Keratinocyte (primary cell): ENCODE data around the gene TGFB1I1. TPM values are rescaled to one million over a fixed set of nuclear protein-coding genes. Genes with fewer than 3 reads are reported as not detected.

ENCODE experiments used
- DNase-seq: peaks from one replicate; pipeline ENCODE4 v3.0.0-alpha.2; 2011; ENCODE audit warnings: low read depth, missing footprints, low spot score
- FAIRE-seq: peaks from 2 replicates; lab custom pipeline; 2011; peaks lifted over from hg19 to GRCh38; lab: Jason Lieb, UNC
- H2AFZ ChIP-seq: 2 replicates; pipeline ENCODE4 v1.6.0; 2012; ENCODE audit warnings: low read length, control low read depth, inconsistent platforms; ENCODE audit not compliant: control insufficient read depth
- H3K27ac ChIP-seq: 2 replicates; pipeline ENCODE4 v1.5.1; 2011; ENCODE audit warnings: low read length; ENCODE audit not compliant: control insufficient read depth, insufficient read depth
- H3K27me3 ChIP-seq: 3 replicates; pipeline ENCODE4 v1.6.0; 2011; ENCODE audit warnings: low read length; ENCODE audit not compliant: control insufficient read depth, insufficient read depth; ENCODE audit errors: extremely low read depth
- H3K36me3 ChIP-seq, 2 experiments: 2 replicates in 1 of 2; 3 replicates in 1 of 2; pipeline ENCODE4 v1.5.1; 2011; ENCODE audit warnings: low read length in 2 of 2, mild to moderate bottlenecking in 1 of 2; ENCODE audit not compliant: control insufficient read depth in 2 of 2, insufficient read depth in 2 of 2; ENCODE audit errors: extremely low read depth in 1 of 2
- H3K4me1 ChIP-seq: 3 replicates; pipeline ENCODE4 v1.5.1; 2011; ENCODE audit warnings: low read length; ENCODE audit not compliant: control insufficient read depth, insufficient read depth; ENCODE audit errors: extremely low read depth
- H3K4me2 ChIP-seq: 3 replicates; pipeline ENCODE4 v1.6.0; 2011; ENCODE audit warnings: low read depth, low read length; ENCODE audit not compliant: control insufficient read depth, insufficient read depth; ENCODE audit errors: extremely low read depth
- H3K4me3 ChIP-seq, 3 experiments: fragments of 200-600 bp in 1 of 3; sonication (generic) in 1 of 3; 2 replicates in 2 of 3; 3 replicates in 1 of 3; pipeline ENCODE4 v1.5.1; 2011 to 2016; ENCODE audit warnings: low read length in 3 of 3, mild to moderate bottlenecking in 3 of 3, control low read depth in 2 of 3, inconsistent platforms in 1 of 3, low read depth in 1 of 3, mixed read lengths in 1 of 3, mixed run types in 1 of 3, moderate library complexity in 1 of 3; ENCODE audit not compliant: control insufficient read depth in 2 of 3, insufficient read depth in 2 of 3; ENCODE audit errors: extremely low read depth in 1 of 3
- H3K79me2 ChIP-seq: 2 replicates; pipeline ENCODE4 v1.6.0; 2012; ENCODE audit warnings: low read length; ENCODE audit not compliant: control insufficient read depth, insufficient read depth
- H3K9ac ChIP-seq: 3 replicates; pipeline ENCODE4 v1.6.0; 2011; ENCODE audit warnings: low read length; ENCODE audit not compliant: control insufficient read depth, insufficient read depth; ENCODE audit errors: extremely low read depth
- H3K9me1 ChIP-seq: 3 replicates; pipeline ENCODE4 v1.6.0; 2011; ENCODE audit warnings: low read length; ENCODE audit not compliant: control insufficient read depth, insufficient read depth; ENCODE audit errors: extremely low read depth
- H3K9me3 ChIP-seq: 2 replicates; pipeline ENCODE4 v1.5.1; 2012; ENCODE audit warnings: low read depth, low read length; ENCODE audit not compliant: control insufficient read depth
- H4K20me1 ChIP-seq: 3 replicates; pipeline ENCODE4 v1.6.0; 2011; ENCODE audit warnings: low read length; ENCODE audit not compliant: control insufficient read depth, insufficient read depth; ENCODE audit errors: extremely low read depth
- EZH2 ChIP-seq: IDR thresholded peaks from one replicate; pipeline ENCODE4 v1.6.1; 2012; ENCODE audit warnings: inconsistent platforms, mild to moderate bottlenecking, low read length, moderate library complexity
- dilution Hi-C: fragments of 300-500 bp; cut with MboI; formaldehyde crosslinking; loops from one replicate; pipeline ENCODE4 v1.7.0; 2020; ENCODE audit warnings: low sequenced_read_pairs; ENCODE audit not compliant: extremely low pct_ligation_motif_present
- polyA plus RNA-seq, 5 experiments: library from polyadenylated mRNA; depleted of rRNA in 3 of 5; stranded (reverse) in 3 of 5; stranded (forward) in 1 of 5; unstranded in 1 of 5; fragments of >200 nt; gene quantifications; 1 replicate in 1 of 5; 2 replicates in 3 of 5; 3 replicates in 1 of 5; pipeline versions ENCODE4 v1.2.1 to v1.2.3, GENCODE V29; 2011 to 2012; ENCODE audit warnings: missing spikeins in 2 of 5, low read depth in 1 of 5, low replicate concordance in 1 of 5
- TF ChIP-seq, protein P1 (sequence below), 3 experiments: IDR thresholded peaks in 1 of 3; conservative IDR thresholded peaks in 1 of 3; optimal IDR thresholded peaks in 1 of 3; 2 replicates in 2 of 3; 3 replicates in 1 of 3; pipeline versions ENCODE3 to v1.5.1; 2011; ENCODE audit warnings: low read length in 3 of 3, mild to moderate bottlenecking in 3 of 3, moderate library complexity in 2 of 3, control low read depth in 1 of 3, inconsistent platforms in 1 of 3; ENCODE audit not compliant: insufficient read depth in 2 of 3; ENCODE audit errors: extremely low read depth in 1 of 3

TGFB1I1 gene
- polyA plus RNA-seq, 1 donor (not counting 4 experiments of a cell fraction or from before 2014, with no cell fraction given): 3.7 TPM

DNA sequence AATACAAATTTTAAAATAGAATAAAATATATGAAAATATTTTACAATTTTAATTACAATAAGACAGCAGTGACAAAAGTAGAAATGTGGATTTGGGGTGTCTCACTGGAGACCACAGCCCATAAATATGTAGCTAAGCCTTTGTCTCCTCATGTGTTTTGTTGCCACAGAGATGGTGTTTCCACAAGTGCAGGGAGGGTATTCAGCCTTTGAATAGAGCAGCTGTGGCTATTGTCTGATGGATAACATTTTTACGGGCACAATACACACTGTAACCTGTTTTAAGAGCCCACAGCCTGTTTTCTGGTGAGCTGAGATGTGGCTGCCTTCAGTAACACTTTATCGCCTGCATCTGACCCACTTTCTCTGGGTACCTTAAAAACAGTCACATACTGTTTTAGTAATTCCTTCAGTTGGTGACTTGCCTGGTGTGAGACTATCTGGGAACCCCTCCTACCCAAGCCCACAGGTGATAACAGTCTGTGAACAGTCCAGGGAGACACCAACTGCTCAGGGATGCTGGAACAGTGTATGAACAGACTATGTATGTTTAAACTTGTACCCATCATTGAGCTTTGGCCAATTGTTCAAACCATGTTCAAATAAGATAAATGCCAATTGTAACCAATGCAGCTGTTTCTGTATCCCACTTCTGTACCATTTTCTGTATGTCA lies 47.9 kb downstream of the TGFB1I1 start:
- dilution Hi-C loops: no loop called here
- no peak for FAIRE-seq
- Histone ChIP-seq H3K36me3 (no peaks in the 10 kb centered on the region), H3K9ac (no peak overlapping the region), H3K9me1 (no peaks in the 10 kb centered on the region), H3K27me3 (no peaks in the 10 kb centered on the region), H2AFZ (no peak overlapping the region), H3K4me3 (no peak overlapping the region), H3K4me1 (no peaks in the 10 kb centered on the region), H3K9me3 (no peaks in the 10 kb centered on the region), H3K27ac (no peak overlapping the region), H4K20me1 (no peaks in the 10 kb centered on the region), H3K4me2 (no peak overlapping the region), H3K79me2 (no peaks in the 10 kb centered on the region)
- TF ChIP-seq, protein P1, sequence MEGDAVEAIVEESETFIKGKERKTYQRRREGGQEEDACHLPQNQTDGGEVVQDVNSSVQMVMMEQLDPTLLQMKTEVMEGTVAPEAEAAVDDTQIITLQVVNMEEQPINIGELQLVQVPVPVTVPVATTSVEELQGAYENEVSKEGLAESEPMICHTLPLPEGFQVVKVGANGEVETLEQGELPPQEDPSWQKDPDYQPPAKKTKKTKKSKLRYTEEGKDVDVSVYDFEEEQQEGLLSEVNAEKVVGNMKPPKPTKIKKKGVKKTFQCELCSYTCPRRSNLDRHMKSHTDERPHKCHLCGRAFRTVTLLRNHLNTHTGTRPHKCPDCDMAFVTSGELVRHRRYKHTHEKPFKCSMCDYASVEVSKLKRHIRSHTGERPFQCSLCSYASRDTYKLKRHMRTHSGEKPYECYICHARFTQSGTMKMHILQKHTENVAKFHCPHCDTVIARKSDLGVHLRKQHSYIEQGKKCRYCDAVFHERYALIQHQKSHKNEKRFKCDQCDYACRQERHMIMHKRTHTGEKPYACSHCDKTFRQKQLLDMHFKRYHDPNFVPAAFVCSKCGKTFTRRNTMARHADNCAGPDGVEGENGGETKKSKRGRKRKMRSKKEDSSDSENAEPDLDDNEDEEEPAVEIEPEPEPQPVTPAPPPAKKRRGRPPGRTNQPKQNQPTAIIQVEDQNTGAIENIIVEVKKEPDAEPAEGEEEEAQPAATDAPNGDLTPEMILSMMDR (optimal IDR thresholded peaks at IDR 0.05 in 1 of 3, IDR thresholded peaks at IDR 0.05 in 1 of 3, conservative IDR thresholded peaks at IDR 0.05 in 1 of 3; ENCODE audit: extremely low read depth in 1 of 3, insufficient read depth in 2 of 3, low read length in 3 of 3): no peak
- no peak for TF ChIP-seq EZH2
- DNase-seq: no peak

- DNase-seq (no peak), FAIRE-seq (no peak)
- no peak overlapping the region for H3K9ac ChIP-seq
- H3K4me2 ChIP-seq: no peak overlapping the region
- TF ChIP-seq EZH2: no peak
- TF ChIP-seq, protein P1 (optimal IDR thresholded peaks at IDR 0.05 in 1 of 3, IDR thresholded peaks at IDR 0.05 in 1 of 3, conservative IDR thresholded peaks at IDR 0.05 in 1 of 3; ENCODE audit: extremely low read depth in 1 of 3, insufficient read depth in 2 of 3, low read length in 3 of 3): no peak
- H3K27me3 ChIP-seq: no peaks in the 10 kb centered on the region
- H3K9me1 ChIP-seq: no peaks in the 10 kb centered on the region
- no peaks in the 10 kb centered on the region for H3K36me3 ChIP-seq
- dilution Hi-C loops: no loop called here
- H2AFZ ChIP-seq: no peak overlapping the region
- H3K4me1 ChIP-seq: no peaks in the 10 kb centered on the region
- H3K27ac ChIP-seq: no peak overlapping the region
- H3K9me3 ChIP-seq: no peaks in the 10 kb centered on the region
- H4K20me1 ChIP-seq: no peaks in the 10 kb centered on the region
- no peaks in the 10 kb centered on the region for H3K79me2 ChIP-seq
- H3K4me3 ChIP-seq: no peak overlapping the region
These were observed 49.4 kb downstream of the TGFB1I1 start for GRCh38 chr16:31521368-31521767.
